GM21825 (cell line): ENCODE measurements around the gene P2RY10.
"Not testable (repeated sequence)": the region's sequence is repeated elsewhere in the genome, so short reads cannot be mapped to it uniquely, and the experiment has no call there.

Experiments used
- ATAC-seq: cut with Tn5 transposase; IDR thresholded peaks from one replicate; pipeline ENCODE4 v1.9.1; 2021; ENCODE audit warnings: mild to moderate bottlenecking, moderate library complexity; ENCODE audit not compliant: unreplicated experiment

P2RY10 gene

GRCh38 chrX:78945186-78945912 is at the start of gene P2RY10:
TSS of gene P2RY10 (plus strand) at chrX:78945391. CDS start at chrX:78960521, 15,130 bp downstream.
- ATAC-seq: peak; percentile 73

- no peak for ATAC-seq
These were observed 22.4 kb upstream of the P2RY10 start for GRCh38 chrX:78922754-78923153.

GRCh38 chrX:78923198-78924015 is 21.8 kb upstream of the P2RY10 start:
- ATAC-seq: peak; percentile 88

DNA sequence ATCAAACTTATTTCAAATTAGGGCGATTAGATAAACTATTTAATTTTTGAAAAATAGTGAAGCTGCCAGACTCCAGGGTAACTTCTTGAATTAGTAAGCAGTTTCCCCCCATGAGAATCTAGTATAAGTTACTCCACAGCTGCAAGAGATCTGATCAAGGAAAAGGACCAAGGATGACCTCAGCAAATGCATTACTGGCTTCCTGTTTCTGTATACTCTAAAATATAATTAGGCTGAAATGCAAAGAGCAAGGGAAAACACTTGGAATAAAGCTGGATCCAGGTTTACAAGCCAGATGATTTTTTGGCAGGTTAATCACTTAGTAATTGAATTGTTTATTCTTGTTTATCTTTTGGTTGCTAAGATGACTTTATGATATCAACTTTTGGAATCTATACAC is 13.4 kb upstream of the P2RY10 start:
- no peak for ATAC-seq

DNA sequence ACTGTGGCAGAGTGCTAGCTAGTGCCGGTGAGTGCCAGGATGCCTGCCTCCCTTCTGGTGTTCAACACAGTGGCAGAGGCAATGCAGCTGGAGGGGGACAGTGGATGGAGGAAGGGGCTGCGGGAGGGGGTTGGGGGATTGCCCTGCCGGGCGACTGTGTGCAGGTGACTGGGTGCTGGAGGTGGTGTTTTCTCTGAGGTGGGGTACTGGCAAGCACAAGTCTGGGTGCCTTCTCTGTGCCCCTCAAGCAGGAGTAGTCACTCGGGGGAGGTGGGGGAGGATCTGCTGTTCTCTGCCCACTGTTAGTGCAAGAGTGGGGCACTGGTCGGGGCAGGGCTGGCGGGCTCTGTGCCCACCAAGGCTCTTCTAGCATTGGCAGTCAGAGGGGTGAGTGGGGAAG is 10.3 kb upstream of the P2RY10 start:
- no peak for ATAC-seq

DNA sequence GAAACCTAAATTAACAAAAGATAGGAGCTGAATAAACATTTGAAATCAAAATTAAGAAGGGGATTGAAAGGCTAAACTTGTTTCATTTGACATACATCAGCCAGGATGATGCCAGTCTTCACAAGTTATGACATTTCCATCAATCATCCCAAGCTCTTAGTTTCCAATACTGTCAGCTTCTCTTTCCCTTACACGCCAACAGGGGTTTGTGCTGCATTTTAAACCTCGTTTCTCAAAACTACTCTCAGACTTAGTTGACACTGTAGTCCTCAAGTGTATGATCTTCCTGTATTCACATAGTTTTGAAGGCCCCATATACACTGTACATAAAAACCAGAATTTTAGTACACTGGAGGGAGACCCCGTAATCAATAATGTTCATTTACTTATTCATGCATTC is 840 bp upstream of the P2RY10 start:
- no peak for ATAC-seq

DNA sequence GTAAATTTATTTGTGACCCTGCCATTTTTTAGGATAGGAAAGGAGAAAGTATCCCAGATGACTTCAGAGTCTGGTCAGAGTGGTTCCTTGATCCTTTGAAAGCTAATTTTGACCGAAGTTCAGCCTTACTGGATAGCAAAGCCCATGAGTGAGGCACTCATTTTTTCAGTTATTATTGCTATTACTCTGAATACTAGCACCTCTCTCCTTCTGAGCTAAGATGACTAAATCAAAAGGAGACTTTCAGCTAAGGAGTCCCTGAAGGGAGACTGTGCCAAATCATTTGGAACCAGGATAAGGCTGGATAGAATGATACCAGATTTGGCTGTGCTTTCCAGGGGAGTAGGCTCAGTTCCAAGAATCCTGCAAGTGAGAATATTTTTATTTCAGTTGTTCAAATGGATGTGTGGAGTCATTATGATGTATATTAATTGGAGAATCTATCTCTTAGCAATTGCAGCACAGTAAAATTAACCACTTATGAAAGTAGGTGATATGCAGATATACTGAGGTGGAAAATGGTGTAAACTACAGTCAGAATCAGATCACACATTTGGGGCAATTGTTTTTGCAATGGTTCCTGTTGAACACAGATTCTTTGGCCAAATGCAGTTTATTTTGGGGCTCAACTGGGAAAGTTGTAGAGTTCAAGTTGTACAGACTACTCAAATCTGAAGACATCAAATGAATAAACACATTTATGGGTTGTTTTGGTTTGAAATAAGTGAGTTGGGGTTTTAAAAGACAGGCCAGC is 1.2 kb downstream of the P2RY10 start:
- ATAC-seq: no peak

DNA sequence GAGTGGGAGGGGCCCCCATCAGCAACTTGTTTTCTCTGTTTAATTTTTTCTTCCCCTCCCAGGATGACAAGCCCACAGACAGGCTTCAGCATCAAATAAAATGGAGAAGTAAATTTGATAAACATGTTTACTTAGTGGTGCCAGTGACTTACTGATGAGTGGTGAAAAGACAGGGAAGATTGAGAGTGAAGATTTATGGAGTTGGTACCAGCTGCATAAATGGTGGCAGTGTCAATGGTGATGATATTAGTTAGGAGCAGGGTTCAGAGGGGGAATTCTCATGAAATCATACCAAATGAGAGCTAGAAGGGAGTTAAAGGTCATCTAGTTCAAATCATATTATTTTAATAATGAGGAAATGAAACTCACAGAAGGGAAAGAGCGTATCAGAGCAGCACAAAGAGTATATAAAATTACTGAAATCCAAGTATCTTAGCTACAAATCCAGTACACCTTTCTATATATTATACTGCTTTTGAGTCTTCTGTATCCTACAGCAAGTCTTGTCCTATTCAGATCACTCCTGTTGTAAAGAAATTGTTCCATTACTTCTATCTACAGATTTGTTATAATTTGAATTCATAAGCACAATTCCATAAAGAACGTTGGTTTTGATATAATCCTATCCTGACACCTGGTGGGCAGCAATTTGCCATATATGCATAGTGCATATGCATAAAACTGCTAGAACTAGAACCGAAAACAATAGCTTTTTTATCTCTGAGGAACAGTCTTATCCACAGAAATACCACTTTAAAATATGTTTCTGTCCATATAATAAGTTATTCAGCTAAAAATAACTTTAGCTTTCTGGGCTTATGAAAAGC is 5.0 kb downstream of the P2RY10 start:
- ATAC-seq: no peak

- no peak for ATAC-seq
These were observed 12.0 kb downstream of the P2RY10 start for GRCh38 chrX:78957049-78957767.

DNA sequence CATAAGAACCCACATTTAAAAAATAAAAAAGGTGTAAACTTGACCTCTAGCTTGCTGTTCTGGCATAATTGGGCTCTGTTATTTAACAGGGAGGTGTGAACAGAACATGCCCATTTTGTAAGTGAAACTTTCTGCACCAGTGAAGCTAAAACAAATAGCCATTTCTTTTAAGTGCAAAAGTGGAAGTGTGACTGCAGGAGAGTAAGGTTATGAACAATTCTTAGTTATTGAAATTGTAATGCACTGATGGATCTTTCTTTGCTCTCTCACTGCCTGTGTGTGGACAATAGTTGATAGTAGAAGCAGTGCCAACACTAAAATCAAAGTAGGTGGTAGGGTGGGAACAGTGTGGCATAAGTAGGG is 12.6 kb downstream of the P2RY10 start:
- ATAC-seq: peak; percentile 83

DNA sequence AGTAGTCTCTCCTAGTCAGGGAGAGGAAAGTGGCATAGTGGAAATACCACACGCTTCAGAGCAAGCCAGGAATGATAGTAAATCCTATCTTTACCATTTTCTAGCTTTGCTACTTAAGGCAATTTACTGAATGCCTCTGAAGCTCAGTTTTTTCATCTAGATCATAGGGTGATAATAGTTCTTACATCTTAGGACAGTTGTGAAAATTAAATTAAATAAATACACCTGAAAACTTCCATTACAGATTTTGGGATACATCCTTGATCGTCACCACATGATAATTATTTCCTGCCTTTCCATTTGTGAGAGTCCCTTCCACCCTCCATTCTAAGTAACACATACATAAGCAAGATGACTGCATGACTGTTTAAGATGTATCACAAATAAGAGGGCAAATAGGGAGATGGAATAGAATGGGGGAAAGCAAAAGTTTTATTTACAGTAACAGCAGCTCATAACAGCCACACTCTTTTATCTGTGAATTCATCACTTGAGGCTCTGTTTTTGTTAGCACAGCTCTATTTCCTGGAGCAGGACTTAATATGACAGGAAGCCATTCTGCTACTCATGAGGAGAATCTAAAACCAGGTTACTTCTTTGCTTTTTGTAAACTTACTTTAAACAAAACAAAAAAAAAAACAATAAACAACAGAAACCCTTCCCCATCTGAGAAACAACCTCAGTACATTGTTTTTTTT is 13.4 kb downstream of the P2RY10 start:
- no peak for ATAC-seq

GRCh38 chrX:78960888-78961287 is 15.7 kb downstream of the P2RY10 start:
- no peak for ATAC-seq

DNA sequence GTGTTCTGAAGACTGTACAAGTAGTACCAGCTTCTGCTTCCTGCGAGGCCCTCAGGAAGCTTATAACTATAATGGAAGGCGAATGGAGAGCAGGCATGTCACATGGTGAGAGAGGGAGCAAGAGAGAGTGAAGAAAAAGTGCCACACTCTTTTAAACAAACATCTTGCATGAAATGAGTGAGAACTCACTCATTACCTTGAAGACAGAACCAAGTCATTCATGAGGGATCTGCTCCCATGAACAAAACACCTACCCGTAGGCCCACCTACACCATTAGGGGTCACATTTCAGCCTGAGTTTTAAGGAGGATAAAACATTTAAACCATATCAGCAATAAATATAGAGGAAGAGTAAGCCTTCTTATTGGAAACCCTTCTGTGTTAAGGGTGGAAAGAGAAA is 19.4 kb downstream of the P2RY10 start:
- no peak for ATAC-seq

- ATAC-seq: peak; percentile 98
These were observed 34.7 kb downstream of the P2RY10 start for GRCh38 chrX:78979789-78980464.

DNA sequence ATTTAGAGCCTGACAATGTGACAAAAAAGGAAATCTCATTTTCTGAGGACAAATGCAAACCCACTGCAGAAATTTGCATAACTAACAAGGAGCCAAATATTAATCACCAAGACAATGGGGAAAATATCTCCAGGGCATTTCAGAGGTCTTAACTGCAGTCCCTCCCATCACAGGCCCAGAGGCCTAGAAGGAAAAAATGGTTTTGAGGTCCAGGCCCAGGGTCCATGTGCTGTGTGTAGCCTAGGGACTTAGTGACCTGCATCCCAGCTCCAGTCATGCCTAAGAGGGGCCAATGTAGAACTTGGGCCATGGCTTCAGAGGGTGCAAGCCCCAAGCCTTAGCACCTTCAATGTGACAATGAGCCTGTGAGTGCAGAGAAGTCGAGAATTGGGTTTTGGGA is 44.2 kb downstream of the P2RY10 start:
- ATAC-seq: no peak

- ATAC-seq: no peak
These were observed 52.8 kb downstream of the P2RY10 start for GRCh38 chrX:78997870-78998558.

DNA sequence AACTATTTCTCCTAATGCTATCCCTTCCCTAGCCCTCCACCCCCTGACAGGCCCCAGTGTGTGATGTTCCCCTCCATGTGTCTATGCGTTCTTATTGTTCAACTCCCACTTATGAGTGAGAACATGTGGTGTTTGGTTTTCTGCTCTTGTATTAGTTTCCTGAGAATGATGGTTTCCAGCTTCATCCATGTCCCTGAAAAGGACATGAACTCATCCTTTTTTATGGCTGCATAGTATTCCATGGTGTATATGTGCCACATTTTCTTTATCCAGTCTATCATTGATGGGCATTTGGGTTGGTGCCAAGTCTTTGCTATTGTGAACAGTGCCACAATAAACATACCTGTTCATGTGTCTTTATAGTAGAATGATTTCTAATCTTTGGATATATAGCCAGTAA is 62.3 kb downstream of the P2RY10 start:
- ATAC-seq: not testable (repeated sequence)
